WTC11 (cell line): ENCODE measurements around the gene SMTN. TPM values are rescaled to one million over a fixed set of nuclear protein-coding genes. Genes with fewer than 3 reads are reported as not detected.
A peak's percentile ranks its signal among the peaks of the same experiment; 100 is the strongest.

Experiments
- ATAC-seq: fragments of 200-7000 bp; cut with Tn5 transposase; 2 replicates; pipeline ENCODE4 v1.10.0; 2021; ENCODE audit warnings: mild to moderate bottlenecking, moderate library complexity
- CTCF ChIA-PET: fragments of 300-600 bp; sonication (Branson Sonifier 250); formaldehyde crosslinking; loops from one replicate; lab custom pipeline; 2021; ENCODE audit warnings: antibody characterized with exemption; lab: Charles Lee
- POLR2A ChIA-PET: fragments of 350-600 bp; sonication (Branson Sonifier 250); formaldehyde crosslinking; loops from one replicate; lab custom pipeline; 2021; ENCODE audit warnings: antibody characterized with exemption; lab: Charles Lee
- DNase-seq: peaks from one replicate; pipeline ENCODE4 v3.0.0; 2021; ENCODE audit warnings: low spot score
- H3K27ac Mint-ChIP-seq: 2 replicates; pipeline ENCODE4 v1.8.0; 2021; ENCODE audit warnings: mixed read lengths
- H3K27me3 Mint-ChIP-seq: 2 replicates; pipeline ENCODE4 v1.8.0; 2021; ENCODE audit warnings: low read depth, mild to moderate bottlenecking, moderate library complexity, mixed read lengths
- H3K36me3 Mint-ChIP-seq: 2 replicates; pipeline ENCODE4 v1.8.0; 2021; ENCODE audit warnings: mixed read lengths
- H3K4me1 Mint-ChIP-seq: 2 replicates; pipeline ENCODE4 v1.8.0; 2022; ENCODE audit warnings: mixed read lengths
- H3K4me3 Mint-ChIP-seq: 2 replicates; pipeline ENCODE4 v1.8.0; 2021; ENCODE audit warnings: mild to moderate bottlenecking, moderate library complexity, mixed read lengths
- H3K9me3 Mint-ChIP-seq: 2 replicates; pipeline ENCODE4 v1.8.0; 2021; ENCODE audit warnings: mixed read lengths
- CDX4 ChIP-seq: fragments of 250-450 bp; sonication (Bioruptor Pico); IDR thresholded peaks from 2 replicates; pipeline ENCODE4 v1.9.0; 2021; ENCODE audit warnings: moderate library complexity, mild to moderate bottlenecking, inconsistent platforms, borderline replicate concordance
- CREB1 ChIP-seq: sonication (generic); formaldehyde crosslinking; IDR thresholded peaks from 2 replicates; pipeline ENCODE4 v1.8.0; 2023; ENCODE audit warnings: mild to moderate bottlenecking, missing genetic modification reagents
- E2F4 ChIP-seq: sonication (generic); formaldehyde crosslinking; IDR thresholded peaks from 2 replicates; pipeline ENCODE4 v1.8.1; 2022; ENCODE audit warnings: low read depth, mild to moderate bottlenecking, moderate library complexity, missing genetic modification reagents, borderline replicate concordance
- ETV6 ChIP-seq: sonication (generic); formaldehyde crosslinking; IDR thresholded peaks from 2 replicates; pipeline ENCODE4 v1.8.1; 2022; ENCODE audit warnings: mild to moderate bottlenecking, missing genetic modification reagents
- GABPB1 ChIP-seq: sonication (generic); formaldehyde crosslinking; IDR thresholded peaks from 2 replicates; pipeline ENCODE4 v1.8.1; 2023; ENCODE audit warnings: mild to moderate bottlenecking, missing genetic modification reagents
- HMGA2 ChIP-seq: fragments of 250-450 bp; sonication (Bioruptor Pico); IDR thresholded peaks from 2 replicates; pipeline ENCODE4 v1.4.0; 2021; ENCODE audit warnings: mild to moderate bottlenecking, moderate library complexity
- JUN ChIP-seq: sonication (generic); formaldehyde crosslinking; IDR thresholded peaks from 2 replicates; pipeline ENCODE4 v1.8.0; 2023; ENCODE audit warnings: mild to moderate bottlenecking, missing genetic modification reagents
- RELA ChIP-seq: sonication (generic); formaldehyde crosslinking; IDR thresholded peaks from 2 replicates; pipeline ENCODE4 v1.8.1; 2022; ENCODE audit warnings: missing genetic modification reagents, mild to moderate bottlenecking, borderline replicate concordance
- SOX15 ChIP-seq: fragments of 250-450 bp; sonication (Bioruptor Pico); IDR thresholded peaks from 2 replicates; pipeline ENCODE4 v1.9.0; 2021; ENCODE audit warnings: mild to moderate bottlenecking
- ZBTB21 ChIP-seq: sonication (generic); formaldehyde crosslinking; IDR thresholded peaks from 2 replicates; pipeline ENCODE4 v1.8.1; 2023; ENCODE audit warnings: mild to moderate bottlenecking, missing genetic modification reagents, borderline replicate concordance
- ZNF232 ChIP-seq: sonication (generic); formaldehyde crosslinking; IDR thresholded peaks from 2 replicates; pipeline ENCODE4 v1.8.0; 2022; ENCODE audit warnings: mild to moderate bottlenecking, missing genetic modification reagents
- ZNF317 ChIP-seq: sonication (generic); formaldehyde crosslinking; IDR thresholded peaks from 2 replicates; pipeline ENCODE4 v1.8.1; 2023; ENCODE audit warnings: low read depth, mild to moderate bottlenecking, moderate library complexity, missing genetic modification reagents, borderline replicate concordance
- total RNA-seq: library from RNA; stranded (reverse); gene quantifications from 3 replicates; pipeline ENCODE4 v1.2.3, GENCODE V29; 2021
- TF ChIP-seq, protein P1 (sequence below): fragments of 250-450 bp; sonication (Bioruptor Pico); IDR thresholded peaks from 2 replicates; pipeline ENCODE4 v2.1.2; 2022; ENCODE audit warnings: mild to moderate bottlenecking, moderate library complexity
- TF ChIP-seq, protein P2 (sequence below): sonication (generic); formaldehyde crosslinking; IDR thresholded peaks from 2 replicates; pipeline ENCODE4 v1.8.1; 2023; ENCODE audit warnings: mild to moderate bottlenecking, moderate library complexity, missing genetic modification reagents
- TF ChIP-seq, protein P3 (sequence below): sonication (generic); formaldehyde crosslinking; IDR thresholded peaks from 2 replicates; pipeline ENCODE4 v1.8.1; 2023; ENCODE audit warnings: mild to moderate bottlenecking, missing genetic modification reagents, moderate library complexity

Gene SMTN
- total RNA-seq, 1 experiment from 2014 or later, result 34.5 TPM

GRCh38 chr22:31122196-31122531, 41.0 kb downstream of the SMTN start (continued):
- no peak for TF ChIP-seq CREB1 (CRISPR knock-in tag)
- TF ChIP-seq ZNF317 (CRISPR knock-in tag), result no peak
- no peak for TF ChIP-seq E2F4 (CRISPR knock-in tag)
- no peak for TF ChIP-seq ZNF232
- TF ChIP-seq, protein P1, sequence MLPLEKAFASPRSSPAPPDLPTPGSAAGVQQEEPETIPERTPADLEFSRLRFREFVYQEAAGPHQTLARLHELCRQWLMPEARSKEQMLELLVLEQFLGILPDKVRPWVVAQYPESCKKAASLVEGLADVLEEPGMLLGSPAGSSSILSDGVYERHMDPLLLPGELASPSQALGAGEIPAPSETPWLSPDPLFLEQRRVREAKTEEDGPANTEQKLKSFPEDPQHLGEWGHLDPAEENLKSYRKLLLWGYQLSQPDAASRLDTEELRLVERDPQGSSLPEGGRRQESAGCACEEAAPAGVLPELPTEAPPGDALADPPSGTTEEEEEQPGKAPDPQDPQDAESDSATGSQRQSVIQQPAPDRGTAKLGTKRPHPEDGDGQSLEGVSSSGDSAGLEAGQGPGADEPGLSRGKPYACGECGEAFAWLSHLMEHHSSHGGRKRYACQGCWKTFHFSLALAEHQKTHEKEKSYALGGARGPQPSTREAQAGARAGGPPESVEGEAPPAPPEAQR (CRISPR knock-in tag), result no peak
- no peak for TF ChIP-seq RELA (CRISPR knock-in tag)
- TF ChIP-seq, protein P2, sequence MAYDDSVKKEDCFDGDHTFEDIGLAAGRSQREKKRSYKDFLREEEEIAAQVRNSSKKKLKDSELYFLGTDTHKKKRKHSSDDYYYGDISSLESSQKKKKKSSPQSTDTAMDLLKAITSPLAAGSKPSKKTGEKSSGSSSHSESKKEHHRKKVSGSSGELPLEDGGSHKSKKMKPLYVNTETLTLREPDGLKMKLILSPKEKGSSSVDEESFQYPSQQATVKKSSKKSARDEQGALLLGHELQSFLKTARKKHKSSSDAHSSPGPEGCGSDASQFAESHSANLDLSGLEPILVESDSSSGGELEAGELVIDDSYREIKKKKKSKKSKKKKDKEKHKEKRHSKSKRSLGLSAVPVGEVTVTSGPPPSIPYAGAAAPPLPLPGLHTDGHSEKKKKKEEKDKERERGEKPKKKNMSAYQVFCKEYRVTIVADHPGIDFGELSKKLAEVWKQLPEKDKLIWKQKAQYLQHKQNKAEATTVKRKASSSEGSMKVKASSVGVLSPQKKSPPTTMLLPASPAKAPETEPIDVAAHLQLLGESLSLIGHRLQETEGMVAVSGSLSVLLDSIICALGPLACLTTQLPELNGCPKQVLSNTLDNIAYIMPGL (CRISPR knock-in tag), result no peak
- TF ChIP-seq CDX4 (CRISPR knock-in tag), result no peak
- TF ChIP-seq HMGA2 (CRISPR knock-in tag), result no peak
- TF ChIP-seq ETV6 (CRISPR knock-in tag), result no peak
- TF ChIP-seq, all 79 proteins: peak for 0

- ChIA-PET CTCF (interaction anchor here (0.8 to 1.8 kb wide), 5 partner anchors 15 to 37 kb away, joined by 3 to 10 read pairs (median 3); partner anchors contain the start of gene SELENOM), POLR2A (interaction anchor here (0.8 kb wide), 1 partner anchor 17 kb away, joined by 4 read pairs; the partner anchor contains the start of gene PLA2G3)
- DNase-seq, result peak; percentile 65
- peaks cover 34% of the 10 kb centered on the region for H3K4me1 Mint-ChIP-seq
- peak within 1 kb of the TSS; percentile 58 for H3K4me3 Mint-ChIP-seq
- H3K27ac Mint-ChIP-seq, result no peak within 1 kb of the TSS
- TF ChIP-seq JUN (no peak), ZBTB21 (CRISPR knock-in tag) (0 out of 2 replicates have a peak, but pooled peaks have one; percentile 11), GABPB1 (CRISPR knock-in tag) (peak; percentile 58; the same call in 1 of the 2 replicates)
- peaks cover 3% of the 10 kb centered on the region; the same call in 1 of the 2 replicates for H3K27me3 Mint-ChIP-seq
- H3K36me3 Mint-ChIP-seq, result no peaks in the 10 kb centered on the region
- peak; percentile 54 for ATAC-seq
- H3K9me3 Mint-ChIP-seq, result no peaks in the 10 kb centered on the region
Measured at GRCh38 chr22:31122532-31123291, 41.6 kb downstream of the SMTN start, which contains the start of gene INPP5J. Gene INPP5J, plus strand, starts transcription at chr22:31122966. Its CDS starts 49 bp downstream, at chr22:31123015.

GRCh38 chr22:31123292-31123602, 42.1 kb downstream of the SMTN start:
- ChIA-PET POLR2A (no interaction called here), CTCF (interaction anchor here (1.0 to 1.8 kb wide), 4 partner anchors 16 to 38 kb away, joined by 3 to 10 read pairs (median 4); partner anchors contain the start of gene SELENOM)
- no peak for ATAC-seq
- TF ChIP-seq, protein P3, sequence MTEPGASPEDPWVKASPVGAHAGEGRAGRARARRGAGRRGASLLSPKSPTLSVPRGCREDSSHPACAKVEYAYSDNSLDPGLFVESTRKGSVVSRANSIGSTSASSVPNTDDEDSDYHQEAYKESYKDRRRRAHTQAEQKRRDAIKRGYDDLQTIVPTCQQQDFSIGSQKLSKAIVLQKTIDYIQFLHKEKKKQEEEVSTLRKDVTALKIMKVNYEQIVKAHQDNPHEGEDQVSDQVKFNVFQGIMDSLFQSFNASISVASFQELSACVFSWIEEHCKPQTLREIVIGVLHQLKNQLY, result no peak
- TF ChIP-seq SOX15 (CRISPR knock-in tag), result no peak
- DNase-seq, result no peak
- no peak overlapping the region for H3K27ac Mint-ChIP-seq
- peaks cover 3% of the 10 kb centered on the region; the same call in 1 of the 2 replicates for H3K27me3 Mint-ChIP-seq
- no peaks in the 10 kb centered on the region for H3K36me3 Mint-ChIP-seq
- no peaks in the 10 kb centered on the region for H3K9me3 Mint-ChIP-seq
- H3K4me1 Mint-ChIP-seq, result peaks cover 39% of the 10 kb centered on the region
- peak overlapping the region; percentile 58 for H3K4me3 Mint-ChIP-seq
